CD4-positive, alpha-beta T cell treated with Interleukin-17A for 4 hours (primary cell): ENCODE results near the gene NUP88.
"Not testable (repeated sequence)": the region's sequence is repeated elsewhere in the genome, so short reads cannot be mapped to it uniquely, and the experiment has no call there.

Experiments used
- DNase-seq: peaks from one replicate; pipeline ENCODE4 v3.0.0-alpha.2; 2020; ENCODE audit warnings: mixed read lengths

NUP88 gene

DNA sequence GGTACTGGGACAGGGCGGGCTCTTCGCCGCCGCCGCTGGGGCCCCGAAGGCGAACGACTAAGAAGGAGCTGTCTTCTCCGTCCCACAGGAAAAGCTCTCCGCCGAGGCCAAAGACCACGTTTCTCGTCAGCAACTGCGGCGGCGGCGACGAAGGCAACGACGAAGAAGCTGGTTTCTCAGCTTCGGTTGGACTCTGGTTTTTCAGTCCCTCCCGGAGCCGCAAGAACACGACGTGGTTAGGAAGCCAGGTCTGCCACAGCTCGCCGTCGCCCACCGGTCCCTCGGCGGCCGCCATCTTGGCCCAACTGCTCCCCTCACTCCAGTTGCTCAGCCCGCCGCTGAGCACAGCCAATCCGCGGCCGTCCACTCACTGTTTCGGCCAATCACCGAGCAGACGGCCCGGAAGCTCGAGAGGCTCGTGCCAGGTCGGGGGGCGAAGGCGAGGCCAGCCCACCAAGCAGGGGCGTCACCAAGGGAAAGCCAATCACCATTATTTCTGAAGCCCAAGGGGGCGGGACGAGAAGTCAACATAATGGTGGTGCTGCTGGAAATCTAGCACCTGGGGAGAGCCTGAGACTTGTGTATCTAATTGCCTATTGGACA lies at the start of gene NUP88:
Gene NUP88 (minus strand): TSS at position 307 of the 603 bp plus-strand sequence. CDS start 12 bp downstream, at position 295.
- DNase-seq, result peak; percentile 93

DNA sequence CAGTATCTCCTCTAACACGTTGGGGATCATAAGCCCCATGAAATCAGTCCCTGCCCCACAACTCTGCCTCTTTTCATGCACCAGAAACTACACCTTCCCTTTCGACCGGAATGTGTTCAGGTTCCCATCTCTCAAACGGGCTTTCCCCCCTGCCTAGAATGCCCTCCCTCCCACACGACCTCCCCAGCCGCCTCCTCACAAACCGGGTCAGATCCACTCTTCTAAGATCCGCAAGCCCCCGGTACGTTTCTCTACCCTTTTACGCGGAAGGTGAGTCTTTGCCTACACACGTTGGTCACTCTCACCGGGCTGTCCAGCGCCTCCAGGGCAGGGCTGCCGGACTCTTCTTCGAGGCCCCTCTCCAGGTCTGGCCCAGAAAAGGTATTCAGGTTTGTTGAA lies 48.6 kb upstream of the NUP88 start:
- peak; percentile 16 for DNase-seq

DNA sequence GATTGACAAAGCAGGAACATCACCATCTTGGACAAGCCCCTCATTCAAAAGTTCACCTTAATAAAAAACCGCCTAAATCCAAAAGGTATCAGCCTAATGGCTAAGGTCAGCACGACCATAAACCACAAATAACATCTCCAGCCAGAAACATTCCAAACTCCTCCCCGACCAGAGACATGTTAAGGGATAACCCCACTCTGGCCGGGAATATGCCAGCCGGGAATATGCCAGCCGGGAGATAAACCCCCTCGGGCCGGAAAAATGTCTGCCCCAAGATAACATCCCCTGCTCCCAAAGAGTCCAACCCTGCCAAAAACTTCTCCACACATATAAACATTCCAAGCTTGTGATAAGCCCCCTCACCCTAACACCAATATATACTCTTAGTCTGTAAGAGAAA lies 48.0 kb upstream of the NUP88 start:
- no peak for DNase-seq

DNA sequence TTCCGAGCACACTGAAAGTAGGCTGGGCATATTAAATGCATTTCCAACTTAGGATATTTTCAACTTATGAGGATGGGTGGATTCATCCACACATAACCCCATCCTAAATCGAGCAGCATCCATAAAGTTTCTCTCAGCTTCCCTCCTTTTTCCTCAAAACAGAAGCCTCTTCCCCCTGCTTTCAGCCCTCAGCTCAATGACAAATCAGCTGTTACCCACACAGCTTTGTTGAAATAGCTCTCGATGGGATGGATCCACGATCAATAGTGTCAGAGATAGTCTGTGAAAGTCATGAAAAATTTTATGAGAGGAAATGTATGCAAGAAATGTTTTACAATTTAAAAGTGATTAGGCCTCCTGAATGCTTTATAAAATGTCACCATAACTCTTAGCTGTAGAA lies 46.8 kb upstream of the NUP88 start:
- no peak for DNase-seq

DNA sequence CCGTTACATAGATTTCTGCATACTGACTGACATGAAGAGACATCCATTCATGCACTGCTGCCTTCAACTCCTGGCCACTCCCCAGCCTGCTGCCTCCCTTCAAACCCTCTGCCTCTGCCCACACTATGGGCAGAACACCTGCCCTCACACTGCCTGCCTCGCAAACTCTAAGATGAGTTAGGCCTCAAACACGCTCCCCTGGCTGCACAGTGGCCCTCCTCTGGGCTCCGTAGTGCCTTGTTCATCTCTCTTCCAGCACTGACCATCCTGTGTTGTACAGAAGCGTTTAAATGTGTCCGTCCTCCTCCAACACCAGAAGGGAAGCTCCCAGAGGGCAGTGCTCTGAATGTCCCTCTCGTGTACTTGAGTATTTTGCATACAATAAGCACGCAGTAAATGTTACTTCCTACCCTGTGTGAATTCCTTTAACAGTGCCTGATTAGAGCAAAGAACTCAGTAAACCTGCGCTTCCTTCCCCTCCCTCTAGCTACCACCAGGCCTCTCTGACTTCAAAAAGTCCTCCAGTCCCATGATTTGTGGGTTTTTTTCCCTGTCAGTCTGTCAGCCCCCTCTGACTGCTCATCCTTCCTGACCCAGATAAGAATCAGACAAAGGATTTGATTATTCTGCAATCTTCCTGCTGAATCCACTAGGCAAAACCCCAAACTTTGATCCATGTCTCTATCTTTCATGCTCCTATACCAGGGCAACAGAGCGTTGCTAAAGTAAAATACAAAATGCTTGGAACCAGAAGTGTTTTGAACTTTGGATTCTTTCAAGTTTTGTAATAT lies 45.5 kb upstream of the NUP88 start:
- DNase-seq, result no peak

DNA sequence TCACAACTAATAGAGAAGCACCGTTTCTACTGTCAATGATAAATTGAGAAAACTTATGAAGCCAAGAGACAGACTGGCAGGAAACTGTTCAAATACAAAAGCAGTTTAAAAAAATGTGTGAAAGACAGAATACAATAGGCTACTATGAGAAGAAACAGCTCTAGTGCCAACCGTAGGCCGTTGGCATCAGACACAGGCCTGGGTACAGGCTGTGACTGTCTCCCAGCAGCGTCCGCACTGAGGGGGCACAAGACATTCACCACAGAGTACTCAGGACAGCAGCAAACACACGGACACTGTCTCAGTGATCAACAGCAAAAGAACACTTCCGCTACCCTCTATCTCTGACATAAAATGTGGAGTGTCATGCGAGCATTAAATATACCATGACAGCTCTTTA lies 27.3 kb upstream of the NUP88 start:
- no peak for DNase-seq

DNA sequence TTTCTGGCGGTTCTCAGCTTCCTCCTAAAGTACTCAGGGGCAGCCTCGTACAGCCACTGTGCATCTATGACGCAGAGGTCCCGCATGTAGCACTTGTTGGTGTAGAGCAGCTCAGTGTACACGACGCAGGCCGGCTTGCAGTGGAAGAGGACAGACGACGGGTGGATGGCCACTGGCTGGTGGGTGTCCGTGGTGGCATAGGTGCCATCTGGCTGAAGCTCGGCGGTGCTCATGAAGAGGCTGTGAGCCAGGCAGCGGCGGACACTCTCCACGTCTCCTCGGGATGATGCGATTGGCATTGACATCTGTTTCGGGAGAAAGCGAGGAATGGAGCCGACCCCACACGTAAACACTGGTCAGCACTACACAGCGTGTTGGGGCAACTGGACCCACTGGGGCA lies 24.7 kb upstream of the NUP88 start:
- DNase-seq, result no peak

DNA sequence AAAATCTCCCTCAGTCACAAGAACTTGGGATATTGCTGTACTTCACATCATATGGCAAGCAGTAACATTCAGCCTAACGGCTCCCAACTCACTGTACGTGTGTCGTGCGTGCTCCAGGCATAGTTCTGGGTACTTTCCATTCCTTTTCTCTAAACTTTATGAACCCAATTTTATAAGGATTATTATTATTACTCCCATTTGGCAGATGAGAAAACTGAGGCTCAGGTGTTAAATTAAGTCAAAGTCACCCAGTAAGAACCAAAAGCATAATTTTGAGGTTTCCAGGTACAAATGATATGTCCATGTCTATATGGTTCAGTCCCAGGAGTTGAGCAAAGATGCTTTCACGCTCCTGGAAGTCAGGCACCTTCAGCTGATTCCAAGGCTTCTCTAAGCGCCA lies 24.3 kb upstream of the NUP88 start:
- no peak for DNase-seq

DNA sequence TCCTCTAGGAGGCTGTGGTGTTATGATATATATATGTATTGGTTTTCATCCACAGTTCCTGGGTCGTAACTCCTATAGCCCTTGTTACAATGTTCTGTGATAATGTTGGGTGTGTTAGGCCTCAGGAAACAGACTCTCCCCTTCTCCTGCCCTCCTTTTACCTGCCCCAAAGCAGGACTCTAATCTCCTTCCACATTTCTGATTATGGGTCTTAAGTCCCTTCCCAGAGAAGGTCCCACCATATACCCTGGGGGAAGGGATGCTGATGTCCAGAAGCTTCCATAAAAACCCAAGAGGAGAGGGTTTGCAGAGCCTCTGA lies 19.9 kb upstream of the NUP88 start:
- DNase-seq, result no peak

DNA sequence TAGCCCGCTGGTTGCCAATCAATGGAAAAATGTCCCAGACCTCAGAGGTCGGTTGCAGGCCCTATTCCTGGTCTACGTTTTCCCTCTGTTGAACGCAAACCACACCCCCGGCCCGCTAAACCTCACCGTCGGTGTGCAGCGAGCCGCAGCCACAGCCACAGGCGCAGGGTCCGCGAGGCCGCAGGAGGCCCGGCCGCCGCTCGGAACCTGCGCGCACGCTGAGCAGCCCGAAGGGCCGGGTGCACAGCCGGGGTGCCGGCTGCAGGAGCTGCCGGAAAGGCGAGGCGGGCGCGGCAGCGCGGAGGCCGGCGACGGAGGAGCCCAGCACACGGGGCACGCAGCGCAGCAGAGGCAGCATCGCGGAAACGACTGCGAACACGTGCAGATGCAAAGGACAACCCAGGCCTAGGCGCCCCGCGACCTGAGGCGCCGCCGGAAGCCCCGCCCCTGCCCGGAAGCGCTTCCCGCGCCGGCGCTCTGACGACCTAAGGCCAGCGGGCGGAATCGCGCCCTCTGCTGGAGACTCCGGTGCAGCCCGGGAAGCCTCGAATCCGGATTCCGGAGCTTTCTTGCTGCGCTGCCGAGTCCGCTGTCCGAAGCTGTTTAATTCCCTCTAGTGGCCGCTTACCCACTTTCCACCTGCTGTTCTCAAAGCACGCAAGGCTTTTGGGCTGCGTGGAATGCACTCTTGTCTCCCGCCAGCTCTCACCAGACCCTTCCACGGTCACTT lies 19.4 kb upstream of the NUP88 start, which contains the start of gene C1QBP:
Gene C1QBP (minus strand): TSS at position 440 of the 730 bp plus-strand sequence. CDS start 82 bp downstream, at position 358.
- DNase-seq, result peak; percentile 96

DNA sequence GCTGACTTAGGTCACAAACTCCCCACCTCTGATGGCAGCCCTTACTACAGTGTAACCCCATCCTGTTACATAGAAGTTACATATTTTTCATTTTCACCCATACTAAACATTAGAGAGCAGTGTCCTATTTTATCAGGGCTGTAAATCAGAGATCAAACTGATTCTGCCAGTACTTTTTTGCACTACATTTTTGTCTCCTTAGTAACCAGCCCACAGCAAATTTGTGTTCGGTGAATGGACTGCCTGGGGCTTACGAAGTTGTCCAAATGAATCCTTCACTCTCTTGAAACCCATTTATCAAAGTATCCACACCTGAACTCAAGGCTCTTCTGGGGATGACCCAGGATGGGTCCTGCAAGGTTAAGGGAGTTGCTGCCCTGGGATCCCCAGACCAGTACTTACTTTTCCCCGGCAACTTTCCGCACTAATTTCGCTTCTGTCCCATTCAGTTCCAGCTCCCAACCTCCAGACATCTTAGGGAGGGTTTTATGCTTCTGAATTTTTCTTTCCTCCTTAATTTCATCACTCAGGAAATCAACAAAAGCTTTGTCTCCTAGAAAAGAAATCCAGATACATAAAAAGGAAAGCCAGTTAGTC lies 18.4 kb upstream of the NUP88 start:
- DNase-seq, result no peak

DNA sequence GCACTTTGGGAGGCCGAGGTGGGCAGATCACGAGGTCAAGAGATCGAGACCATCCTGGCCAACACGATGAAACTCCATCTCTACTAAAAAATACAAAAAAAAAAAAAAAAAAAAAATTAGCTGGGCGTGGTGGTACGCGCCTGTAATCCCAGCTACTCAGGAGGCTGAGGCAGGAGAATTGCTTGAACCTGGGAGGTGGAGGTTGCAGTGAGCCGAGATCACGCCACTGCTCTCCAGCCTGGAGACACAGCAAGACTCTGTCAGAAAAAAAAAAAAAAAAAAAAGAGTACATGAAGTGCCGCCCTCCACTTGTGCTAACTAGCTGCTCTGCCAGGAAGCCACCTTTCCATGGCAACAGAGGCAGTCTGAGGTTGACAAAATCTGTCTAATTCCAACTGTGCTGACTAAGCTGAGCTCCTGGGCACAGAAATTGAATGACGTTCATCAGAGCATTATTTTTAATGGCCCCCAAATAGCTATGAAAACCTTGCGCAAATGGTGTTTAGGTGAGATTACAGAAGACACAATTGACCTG lies 16.4 kb upstream of the NUP88 start:
- not testable (repeated sequence) for DNase-seq

DNA sequence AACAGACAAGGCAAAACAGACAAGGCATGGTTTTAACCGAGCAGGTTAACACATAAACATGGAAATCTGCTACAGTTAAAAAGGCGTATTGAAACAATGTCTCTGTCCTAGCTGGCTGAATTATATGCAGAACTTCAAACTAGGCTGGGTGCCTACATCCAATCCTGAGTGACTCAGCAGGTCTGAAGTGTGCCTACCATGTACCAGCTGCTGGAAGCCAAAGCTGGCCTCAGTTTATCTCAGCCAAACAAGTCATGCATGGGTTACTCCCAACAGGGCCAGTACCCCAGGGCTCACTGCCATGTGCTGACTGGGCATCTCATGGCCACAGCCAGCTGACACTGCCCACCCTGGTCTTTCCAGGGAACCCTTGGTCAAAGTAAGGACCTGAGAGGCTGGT lies 15.5 kb upstream of the NUP88 start:
- no peak for DNase-seq

DNA sequence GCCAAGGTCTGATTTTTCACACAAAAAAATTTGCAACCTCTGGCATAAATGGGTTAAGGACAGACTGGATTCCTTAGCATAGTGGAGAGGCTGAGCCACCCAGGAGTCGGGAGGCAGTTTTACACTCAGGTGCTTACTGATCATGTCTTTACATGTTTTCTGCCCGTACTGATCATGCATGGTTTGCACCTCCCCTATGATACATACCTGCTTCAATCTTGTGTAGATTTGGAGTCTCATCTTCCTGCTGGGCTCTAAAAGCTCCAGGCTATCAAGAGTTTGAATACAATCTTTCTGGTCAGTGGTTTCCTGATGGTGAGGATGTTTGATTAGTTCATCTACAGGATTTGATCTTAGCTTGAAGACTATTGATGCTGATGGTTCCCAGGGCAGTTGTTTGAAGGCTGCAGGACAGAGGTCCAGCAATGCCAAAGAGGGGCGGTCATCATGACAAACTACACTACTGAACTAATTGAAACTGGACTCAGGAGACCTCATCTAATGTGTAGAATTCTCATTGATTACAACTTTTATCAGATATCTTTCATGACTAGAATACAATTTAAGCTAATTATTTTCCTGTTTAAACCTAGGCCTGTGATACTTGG lies 12.6 kb upstream of the NUP88 start:
- DNase-seq, result no peak

DNA sequence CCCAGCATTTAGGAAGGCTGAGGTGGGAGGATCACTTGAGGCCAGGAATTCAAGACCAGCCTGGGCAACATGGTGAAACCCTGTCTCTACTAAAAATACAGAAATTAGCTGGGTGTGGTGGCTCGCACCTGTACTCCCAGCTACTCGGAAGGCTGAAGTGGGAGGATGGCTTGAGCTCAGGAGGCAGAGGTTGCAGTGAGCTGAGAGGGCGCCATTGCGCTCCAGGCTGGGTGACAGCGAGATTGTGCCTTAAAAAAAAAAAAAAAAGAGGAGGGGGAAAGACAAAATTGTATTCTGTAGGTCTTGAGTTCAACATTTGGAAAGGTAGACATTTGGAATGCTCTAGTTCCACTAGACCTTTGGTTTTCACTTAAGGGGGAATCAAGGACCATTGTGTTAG lies 11.8 kb upstream of the NUP88 start:
- DNase-seq, result not testable (repeated sequence)

DNA sequence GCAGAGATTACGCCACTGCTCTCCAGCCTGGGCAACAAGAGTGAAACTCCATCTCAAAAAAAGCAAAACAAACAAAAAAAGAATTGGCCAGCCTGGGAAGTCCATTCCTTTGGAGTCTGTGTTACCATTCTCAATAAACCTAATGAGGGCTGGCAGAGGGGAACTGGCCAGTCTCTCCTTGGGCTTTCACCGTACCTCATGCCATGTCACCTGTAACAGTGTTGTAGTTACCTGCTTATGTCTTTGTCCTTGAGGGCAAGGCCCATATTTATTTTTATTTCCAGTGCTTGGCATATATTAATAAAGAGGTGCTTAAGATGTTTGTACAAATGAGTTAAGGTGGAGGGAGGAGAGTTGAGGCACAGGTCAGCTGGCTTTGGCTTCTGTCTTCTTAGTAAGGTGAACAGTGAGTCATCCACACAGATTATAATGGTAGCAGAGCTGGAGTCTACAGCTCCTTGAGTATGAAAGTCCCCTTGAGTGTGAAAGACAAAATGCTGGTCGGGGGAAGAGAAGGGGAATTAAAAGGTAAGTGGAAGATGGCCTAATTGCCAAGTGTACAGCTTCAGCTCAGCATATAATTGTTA lies 11.0 kb upstream of the NUP88 start:
- no peak for DNase-seq

DNA sequence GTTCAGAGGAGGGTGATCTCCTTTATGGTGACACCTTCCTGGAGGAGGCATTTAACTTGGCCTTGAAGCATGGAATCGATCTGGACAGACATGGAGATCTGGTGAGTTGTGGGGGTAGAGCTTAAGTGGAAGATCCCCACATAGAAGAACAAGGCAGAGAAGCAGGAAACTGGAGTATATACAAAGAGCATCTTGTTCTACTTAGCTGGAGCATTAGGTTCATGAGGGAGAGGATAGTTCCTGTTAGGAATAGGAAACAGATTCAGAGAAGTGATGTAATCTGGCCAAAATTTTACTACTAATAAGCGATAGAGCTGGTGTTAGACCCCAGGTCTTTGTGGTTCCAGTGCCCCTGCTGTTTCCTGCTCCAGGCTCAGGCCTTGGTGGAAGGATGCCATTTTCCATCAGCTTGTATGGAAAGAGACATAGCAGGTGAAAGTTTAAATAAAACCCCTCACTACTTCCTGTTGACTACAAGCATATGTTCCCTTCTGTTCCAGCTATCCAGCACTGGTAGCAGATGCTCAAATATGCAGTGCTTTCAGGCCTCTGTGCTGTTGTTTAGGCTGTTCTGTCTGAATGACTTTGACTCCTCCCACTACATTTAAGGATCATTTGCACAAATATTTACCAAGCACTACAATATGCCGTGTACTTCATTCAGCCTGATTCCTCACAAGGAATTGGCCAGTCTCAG lies 9.9 kb upstream of the NUP88 start:
- no peak for DNase-seq

DNA sequence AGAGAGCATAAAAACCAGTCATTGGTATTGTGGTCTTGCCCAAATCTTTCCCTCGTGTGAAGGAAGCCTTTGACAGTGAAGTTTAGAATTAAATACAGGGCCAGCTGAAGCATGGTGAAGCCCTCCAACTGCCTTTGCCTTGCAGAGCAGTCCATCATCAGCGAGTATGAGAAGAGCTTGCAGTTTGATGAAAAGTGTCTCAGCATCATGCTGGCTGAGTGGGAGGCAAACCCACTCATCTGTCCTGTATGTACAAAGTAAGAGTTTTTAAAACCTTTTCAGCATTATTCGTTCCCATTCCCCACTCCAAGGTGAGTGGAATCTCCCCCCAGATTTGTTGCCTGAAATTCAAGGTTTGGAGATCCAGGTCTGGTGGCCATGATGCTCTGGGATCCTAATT lies 6.4 kb upstream of the NUP88 start:
- no peak for DNase-seq

DNA sequence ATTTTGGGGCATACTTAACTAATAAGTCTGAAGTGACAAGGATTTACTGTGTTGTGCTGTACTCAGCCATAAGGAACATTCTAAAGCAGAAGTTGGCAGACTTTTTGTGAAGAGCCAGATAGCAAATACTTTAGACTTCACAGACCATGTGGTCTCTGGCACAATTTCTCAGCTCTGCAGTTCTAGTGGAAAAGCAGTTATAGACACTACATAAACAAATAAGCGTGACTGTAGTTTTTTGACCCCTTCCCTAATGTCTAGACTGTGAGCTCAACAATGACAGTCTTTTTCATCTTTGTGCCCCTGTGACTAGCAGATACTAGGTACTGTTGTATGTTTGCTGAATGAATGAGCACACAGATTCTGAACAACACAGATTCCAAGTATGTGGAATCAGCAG lies 5.4 kb upstream of the NUP88 start:
- no peak for DNase-seq

DNA sequence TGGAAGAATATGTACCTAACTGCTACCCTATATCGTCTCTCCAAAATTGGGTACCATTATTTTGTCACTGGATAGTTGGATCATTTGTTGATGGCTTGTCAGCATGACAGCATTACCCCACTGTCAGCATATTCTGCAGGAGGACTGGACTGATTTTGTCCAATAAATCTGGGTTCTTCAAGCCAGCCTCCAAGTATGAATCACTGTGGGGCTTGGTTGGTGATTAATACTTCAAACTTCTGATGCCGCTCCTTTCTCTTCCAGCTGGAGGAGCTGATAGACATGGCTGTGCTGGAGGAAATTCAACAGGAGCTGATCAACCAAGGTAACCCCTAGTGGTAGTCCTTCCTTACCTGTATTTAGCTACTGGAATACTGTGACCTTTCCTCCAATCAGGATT lies 3.0 kb upstream of the NUP88 start:
- no peak for DNase-seq

DNA sequence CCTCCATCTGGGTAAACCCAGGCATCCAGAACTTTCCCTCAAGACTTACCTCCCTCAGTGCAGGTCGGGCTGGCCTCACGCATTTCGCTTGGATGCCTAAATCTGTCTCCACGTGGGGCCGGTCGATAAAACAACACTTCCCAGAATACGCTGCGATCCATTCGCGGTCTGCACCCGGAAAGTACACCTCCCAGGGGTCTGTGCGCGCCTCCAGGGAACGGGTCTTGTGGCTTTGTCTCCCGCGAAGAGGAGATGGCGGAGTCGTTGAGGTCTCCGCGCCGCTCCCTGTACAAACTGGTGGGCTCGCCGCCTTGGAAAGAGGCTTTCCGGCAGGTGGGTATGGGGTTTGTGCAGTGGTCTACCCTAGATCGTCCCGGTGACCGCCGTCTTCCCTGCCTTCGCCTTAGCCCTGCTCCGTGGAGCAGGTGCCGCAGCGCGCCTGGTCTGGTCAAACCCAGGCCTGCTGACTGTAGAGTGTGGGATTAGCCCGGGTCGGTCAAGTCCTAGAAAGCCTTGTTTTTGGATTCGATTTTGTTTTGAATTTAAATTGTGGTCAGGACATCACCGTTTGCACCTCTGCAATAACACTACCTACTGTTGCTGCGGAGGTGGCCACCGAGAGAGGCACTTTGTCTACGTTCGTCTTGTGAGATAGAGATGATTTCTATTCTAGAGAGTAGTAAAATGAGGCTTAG lies 644 bp upstream of the NUP88 start, which contains the start of gene RPAIN:
Gene RPAIN (plus strand): TSS at position 224 of the 695 bp plus-strand sequence. CDS start 29 bp downstream, at position 253.
- DNase-seq, result peak; percentile 86
